Breast epithelium (tissue), 4 donors: ENCODE measurements around the gene SOX18. TPM values are rescaled to one million over a fixed set of nuclear protein-coding genes. Genes with fewer than 3 reads are reported as not detected.

Experiments
- DNase-seq, 2 donors: peaks; one replicate each; pipeline ENCODE4 v3.0.0-alpha.2; 2019; ENCODE audit warnings: low spot score in 2 of 2
- H3K27ac ChIP-seq, 2 donors: fragments of 200-600 bp; sonication (generic) in 1 of 2; one replicate each; pipeline ENCODE4 v1.5.1; 2016 to 2019; ENCODE audit warnings: mild to moderate bottlenecking in 1 of 2
- H3K27me3 ChIP-seq, 2 donors: fragments of 200-600 bp; sonication (generic) in 1 of 2; one replicate each; pipeline versions ENCODE4 v1.5.1 to v1.6.0; 2017 to 2019; ENCODE audit warnings: control low read depth in 1 of 2, mild to moderate bottlenecking in 1 of 2
- H3K36me3 ChIP-seq: fragments of 200-600 bp; one replicate; pipeline ENCODE4 v1.5.1; 2019
- H3K4me1 ChIP-seq, 2 donors: fragments of 200-600 bp; sonication (generic); one replicate each; pipeline ENCODE4 v1.5.1; 2016 to 2019; ENCODE audit warnings: control low read depth in 1 of 2
- H3K4me3 ChIP-seq, 3 donors: fragments of 200-600 bp; sonication (generic); 1 replicate in 2 of 3; 2 replicates in 1 of 3; pipeline ENCODE4 v1.5.1; 2016 to 2019; ENCODE audit warnings: mild to moderate bottlenecking in 3 of 3, moderate library complexity in 2 of 3
- H3K9me3 ChIP-seq, 2 donors: fragments of 200-600 bp; sonication (generic) in 1 of 2; one replicate each; pipeline ENCODE4 v1.5.1; 2016 to 2019; ENCODE audit warnings: control low read depth in 1 of 2
- CTCF ChIP-seq, 3 donors: fragments of 450-650 bp; IDR thresholded peaks; one replicate each; pipeline ENCODE4 v1.5.1; 2016 to 2017; ENCODE audit warnings: antibody characterized with exemption in 3 of 3, mild to moderate bottlenecking in 3 of 3, moderate library complexity in 3 of 3
- POLR2A ChIP-seq: fragments of 450-650 bp; IDR thresholded peaks from one replicate; pipeline ENCODE4 v1.6.1; 2016; ENCODE audit warnings: antibody characterized with exemption, mild to moderate bottlenecking, moderate library complexity
- POLR2AphosphoS5 ChIP-seq, 3 donors: sonication (generic); formaldehyde crosslinking; IDR thresholded peaks; one replicate each; pipeline ENCODE4 v1.6.1; 2017; ENCODE audit warnings: antibody characterized with exemption in 3 of 3
- intact Hi-C: fragments of 100-400 bp; cut with DNase I; formaldehyde crosslinking; loops from one replicate; pipeline ENCODE4 v1.15.1; 2023; ENCODE audit warnings: low total_unique reads
- total RNA-seq, 3 donors: library from RNA; depleted of rRNA; stranded (reverse); fragments of >200 nt; gene quantifications; one replicate each; pipeline ENCODE4 v1.1.0, GENCODE V29; 2016

SOX18 gene
- total RNA-seq, 3 donors from 2014 or later = 1.8 to 8.8 (median 3.2) TPM

GRCh38 chr20:64033981-64034493, 15.4 kb downstream of the SOX18 start:
- DNase-seq = no peak
- Histone ChIP-seq H3K27ac (peak overlapping the region in 1 of 2 donors; percentile 38), H3K4me3 (no peak overlapping the region), H3K4me1 (no peaks in the 10 kb centered on the region), H3K9me3 (no peaks in the 10 kb centered on the region), H3K27me3 (no peaks in the 10 kb centered on the region), H3K36me3 (no peaks in the 10 kb centered on the region)
- no peak for TF ChIP-seq POLR2A
- TF ChIP-seq POLR2AphosphoS5 (IDR thresholded peaks at IDR 0.05) = no peak
- no peak for TF ChIP-seq CTCF (IDR thresholded peaks at IDR 0.05)
- intact Hi-C loops = no loop called here

GRCh38 chr20:64032706-64033624, 16.5 kb downstream of the SOX18 start:
- H3K4me3 ChIP-seq = no peak overlapping the region
- no peak for DNase-seq
- intact Hi-C loops = no loop called here
- no peaks in the 10 kb centered on the region for H3K9me3 ChIP-seq
- H3K27me3 ChIP-seq = no peaks in the 10 kb centered on the region
- peaks cover 2% of the 10 kb centered on the region for H3K36me3 ChIP-seq
- no peak for TF ChIP-seq CTCF (IDR thresholded peaks at IDR 0.05)
- no peak for TF ChIP-seq POLR2AphosphoS5 (IDR thresholded peaks at IDR 0.05)
- TF ChIP-seq POLR2A = no peak
- H3K27ac ChIP-seq = no peak overlapping the region
- no peaks in the 10 kb centered on the region for H3K4me1 ChIP-seq

- intact Hi-C loops = no loop called here
- Histone ChIP-seq H3K4me3 (no peak overlapping the region), H3K4me1 (no peaks in the 10 kb centered on the region), H3K27ac (no peak overlapping the region), H3K9me3 (no peaks in the 10 kb centered on the region), H3K27me3 (no peaks in the 10 kb centered on the region), H3K36me3 (peaks cover 13% of the 10 kb centered on the region)
- no peak for TF ChIP-seq CTCF (IDR thresholded peaks at IDR 0.05)
- TF ChIP-seq POLR2AphosphoS5 (IDR thresholded peaks at IDR 0.05) = no peak
- no peak for TF ChIP-seq POLR2A
- no peak for DNase-seq
Measured at GRCh38 chr20:64031822-64032314, 17.6 kb downstream of the SOX18 start.

- Histone ChIP-seq H3K9me3 (no peaks in the 10 kb centered on the region), H3K4me3 (no peak overlapping the region), H3K27ac (no peak overlapping the region), H3K27me3 (no peaks in the 10 kb centered on the region), H3K36me3 (peaks cover 14% of the 10 kb centered on the region), H3K4me1 (no peaks in the 10 kb centered on the region)
- DNase-seq = no peak
- TF ChIP-seq CTCF (IDR thresholded peaks at IDR 0.05) = no peak
- no peak for TF ChIP-seq POLR2A
- no peak for TF ChIP-seq POLR2AphosphoS5 (IDR thresholded peaks at IDR 0.05)
- intact Hi-C loops = no loop called here
Measured at GRCh38 chr20:64030371-64031134, 18.9 kb downstream of the SOX18 start.
